Pancreas (tissue), 10 donors: ENCODE results near the gene WDR6. TPM values are rescaled to one million over a fixed set of nuclear protein-coding genes. Genes with fewer than 3 reads are reported as not detected.

Source experiments
- ATAC-seq, 4 donors: fragments of 200-7000 bp; cut with Tn5 transposase; one replicate each; pipeline versions ENCODE4 v1.8.0 to v1.9.1; 2020; ENCODE audit warnings: mild to moderate bottlenecking in 4 of 4, moderate library complexity in 4 of 4
- DNase-seq, 6 donors: peaks; one replicate each; pipeline ENCODE4 v3.0.0-alpha.2; 2020
- FAIRE-seq: peaks from 2 replicates; lab custom pipeline; 2012; peaks lifted over from hg19 to GRCh38; lab: Jason Lieb, UNC
- H3K27ac ChIP-seq, 4 donors: fragments of 200-600 bp; sonication (generic); 1 replicate in 3 of 4; 2 replicates in 1 of 4; pipeline versions ENCODE4 v1.5.0 to v1.8.0; 2020
- H3K27me3 ChIP-seq, 4 donors: fragments of 200-600 bp; one replicate each; pipeline ENCODE4 v1.8.0; 2021
- H3K36me3 ChIP-seq, 3 donors: fragments of 200-600 bp; sonication (generic) in 1 of 3; one replicate each; pipeline versions ENCODE4 v1.5.0 to v1.8.0; 2020 to 2021
- H3K4me1 ChIP-seq, 3 donors: fragments of 200-600 bp; one replicate each; pipeline ENCODE4 v1.8.0; 2021
- H3K4me3 ChIP-seq, 4 donors: fragments of 200-600 bp; sonication (generic) in 2 of 4; one replicate each; pipeline versions ENCODE4 v1.5.0 to v1.8.0; 2020 to 2021
- H3K9me3 ChIP-seq, 4 donors: fragments of 200-600 bp; one replicate each; pipeline ENCODE4 v1.8.0; 2021
- CTCF ChIP-seq, 4 donors: fragments of 200-600 bp; sonication (generic) in 3 of 4; IDR thresholded peaks; one replicate each; pipeline versions ENCODE4 v1.5.0 to v1.8.0; 2021; ENCODE audit warnings: antibody characterized with exemption in 4 of 4
- WGBS, 2 donors: extraction: QIAGEN DNeasy Blood & Tissue Kit; methylation state at CpG; one replicate each; pipeline ENCODE4 v1.1.7; 2013; 5-methylcytosine and 5-hydroxymethylcytosine counted together
- intact Hi-C, 3 donors: fragments of 100-400 bp; cut with DNase I; formaldehyde crosslinking; loops; one replicate each; pipeline versions ENCODE4 v1.11.1 to v1.14.2; 2022
- polyA plus RNA-seq, 2 donors: library from polyadenylated mRNA; stranded (reverse); fragments of 200-250 nt; gene quantifications; one replicate each; pipeline ENCODE4 v1.2.3, GENCODE V29; 2013
- total RNA-seq, 6 donors: library from RNA; stranded (reverse); fragmentation: NEBNext Ultra II Directional in 4 of 6; extraction: Animal tissue kit (Norgen Biotek cat#: 25700) in 4 of 6; gene quantifications; one replicate each; pipeline versions ENCODE4 v1.2.1 to v1.2.4, GENCODE V29; 2021 to 2023
- donor health status: healthy with polysubstance abuse.
- donor health status: DM: no; HTN: no; CAD: no; lungs with moderate emphysema.
- donor health status: DM: no; HTN: no; CAD: no.
- donor health status: control.
- donor health status: control.
- donor health status: Bipolar disorder and iron deficiency.
- donor health status: DM: yes; HTN: yes; CAD: no.
- donor health status: DM: no; HTN: no; CAD: no.
- donor health status: DM: no; HTN: no; CAD: no.
- donor health status: DM: yes; HTN: yes; CAD: no.

WDR6 gene
- total and polyA plus RNA-seq, 8 donors: 57.1 to 374 (median 90.0) TPM

DNA sequence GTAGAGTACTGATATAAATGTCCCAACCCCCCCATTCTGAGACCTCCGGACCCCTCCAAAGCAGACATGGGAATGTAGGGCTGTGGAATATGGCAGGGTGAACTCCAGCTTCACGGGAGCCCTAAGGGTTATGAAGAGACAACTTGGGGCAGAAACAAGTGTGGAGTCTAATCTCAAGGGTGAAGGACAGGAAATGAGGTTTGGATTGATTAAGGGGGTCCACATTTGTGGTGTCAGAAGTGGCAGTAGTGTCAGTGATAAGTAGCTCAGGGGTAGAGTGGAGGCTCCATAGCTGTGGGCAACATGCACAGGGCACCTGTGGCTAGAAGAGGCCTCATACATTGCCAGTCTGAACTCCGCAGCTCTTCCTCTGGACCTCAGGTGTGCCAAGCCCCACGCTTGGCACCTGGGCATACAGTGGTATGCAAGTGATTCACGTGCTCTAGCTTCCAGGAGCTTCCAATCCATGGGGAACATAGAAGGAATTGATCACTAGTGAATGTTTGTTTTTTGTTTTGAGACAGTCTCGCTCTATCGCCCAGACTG is 21.3 kb upstream of the WDR6 start:
- H3K36me3 ChIP-seq: peaks cover 0 to 26% (median 9%) of the 10 kb centered on the region in 3 donors
- WGBS, 2 donors: 85 to 92% methylated on average over 7 of the region's 7 CpGs
- intact Hi-C loops: loop anchor here in 1 of 3 donors (10.0 kb wide), 1 partner anchor 459 kb away; no protein-coding TSS in a partner anchor
- H3K4me1 ChIP-seq: peaks cover 5 to 7% (median 6%) of the 10 kb centered on the region in 3 donors
- DNase-seq (peak in 1 of 6 donors; percentile 18), ATAC-seq (no peak), FAIRE-seq (no peak)
- no peaks in the 10 kb centered on the region for H3K27me3 ChIP-seq
- TF ChIP-seq CTCF (IDR thresholded peaks at IDR 0.05): no peak
- no peaks in the 10 kb centered on the region for H3K9me3 ChIP-seq
- no peak overlapping the region for H3K4me3 ChIP-seq
- H3K27ac ChIP-seq: no peak overlapping the region

DNA sequence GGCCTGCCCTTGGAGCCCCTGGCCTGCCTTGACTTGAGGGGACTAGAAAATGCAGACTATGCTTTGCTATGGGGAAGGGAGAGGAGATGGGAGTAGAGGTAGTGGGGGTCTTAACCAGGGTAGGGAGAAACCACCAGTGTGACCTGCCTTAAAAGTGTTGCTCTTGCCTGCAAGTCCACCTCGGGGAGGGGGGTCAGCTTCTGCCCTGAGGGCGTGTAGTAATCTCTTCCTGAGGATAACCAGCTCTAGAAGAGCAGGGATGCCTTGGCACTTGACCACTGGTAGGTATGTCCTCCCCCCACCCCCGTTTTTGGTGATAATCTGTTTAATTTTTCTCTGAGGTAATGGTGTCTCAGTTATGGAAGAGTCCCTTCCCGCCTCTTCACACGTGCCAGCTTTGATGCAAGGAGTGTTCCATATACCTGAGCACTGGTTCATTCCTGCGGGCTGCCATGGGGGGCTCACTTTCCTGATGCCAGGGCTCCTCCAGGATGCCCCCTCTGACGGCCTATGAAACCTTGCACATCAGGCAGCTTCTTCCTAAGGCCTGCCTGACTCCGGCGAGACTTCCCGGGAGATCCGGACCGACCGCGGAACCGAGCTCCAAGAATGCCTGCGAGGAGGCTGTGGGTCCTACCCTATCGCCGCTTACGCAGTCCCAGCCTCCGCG is 17.9 kb upstream of the WDR6 start:
- no peak for TF ChIP-seq CTCF (IDR thresholded peaks at IDR 0.05)
- Histone ChIP-seq H3K27ac (peak overlapping the region; percentile 78 to 89 (median 82)), H3K4me3 (peak overlapping the region; percentile 94 to 99 (median 97)), H3K36me3 (peaks cover 0 to 5% (median 0%) of the 10 kb centered on the region in 3 donors), H3K4me1 (peaks cover 6 to 16% (median 14%) of the 10 kb centered on the region in 3 donors), H3K27me3 (no peaks in the 10 kb centered on the region), H3K9me3 (no peaks in the 10 kb centered on the region)
- FAIRE-seq: no peak
- ATAC-seq: no peak
- WGBS, 2 donors: 4 to 6% methylated on average over 21 of the region's 21 CpGs
- intact Hi-C loops: loop anchor here in 1 of 3 donors (10.0 kb wide), 1 partner anchor 456 kb away; no protein-coding TSS in a partner anchor
- peak in 1 of 6 donors; percentile 74 for DNase-seq

GRCh38 chr3:48989796-48990635 is 17.2 kb upstream of the WDR6 start, which contains the start of gene P4HTM:
Gene P4HTM (plus strand): TSS chr3:48990241. CDS start chr3:48990257, 16 bp downstream.
- Histone ChIP-seq H3K4me1 (peaks cover 6 to 16% (median 14%) of the 10 kb centered on the region in 3 donors), H3K27ac (peak within 1 kb of the TSS; percentile 78 to 89 (median 82)), H3K9me3 (no peaks in the 10 kb centered on the region), H3K27me3 (no peaks in the 10 kb centered on the region), H3K4me3 (peak within 1 kb of the TSS; percentile 94 to 99 (median 97)), H3K36me3 (peaks cover 0 to 5% (median 0%) of the 10 kb centered on the region in 3 donors)
- FAIRE-seq (no peak), ATAC-seq (peak; percentile 84 to 90 (median 85)), DNase-seq (peak; percentile 55 to 86 (median 76))
- TF ChIP-seq CTCF (IDR thresholded peaks at IDR 0.05): peak in 1 of 4 donors; percentile 7
- WGBS, 2 donors: 0 to 1% methylated on average over 72 to 91 of the region's 91 CpGs
- intact Hi-C loops: loop anchor here in 1 of 3 donors (10.0 kb wide), 1 partner anchor 455 kb away; no protein-coding TSS in a partner anchor

DNA sequence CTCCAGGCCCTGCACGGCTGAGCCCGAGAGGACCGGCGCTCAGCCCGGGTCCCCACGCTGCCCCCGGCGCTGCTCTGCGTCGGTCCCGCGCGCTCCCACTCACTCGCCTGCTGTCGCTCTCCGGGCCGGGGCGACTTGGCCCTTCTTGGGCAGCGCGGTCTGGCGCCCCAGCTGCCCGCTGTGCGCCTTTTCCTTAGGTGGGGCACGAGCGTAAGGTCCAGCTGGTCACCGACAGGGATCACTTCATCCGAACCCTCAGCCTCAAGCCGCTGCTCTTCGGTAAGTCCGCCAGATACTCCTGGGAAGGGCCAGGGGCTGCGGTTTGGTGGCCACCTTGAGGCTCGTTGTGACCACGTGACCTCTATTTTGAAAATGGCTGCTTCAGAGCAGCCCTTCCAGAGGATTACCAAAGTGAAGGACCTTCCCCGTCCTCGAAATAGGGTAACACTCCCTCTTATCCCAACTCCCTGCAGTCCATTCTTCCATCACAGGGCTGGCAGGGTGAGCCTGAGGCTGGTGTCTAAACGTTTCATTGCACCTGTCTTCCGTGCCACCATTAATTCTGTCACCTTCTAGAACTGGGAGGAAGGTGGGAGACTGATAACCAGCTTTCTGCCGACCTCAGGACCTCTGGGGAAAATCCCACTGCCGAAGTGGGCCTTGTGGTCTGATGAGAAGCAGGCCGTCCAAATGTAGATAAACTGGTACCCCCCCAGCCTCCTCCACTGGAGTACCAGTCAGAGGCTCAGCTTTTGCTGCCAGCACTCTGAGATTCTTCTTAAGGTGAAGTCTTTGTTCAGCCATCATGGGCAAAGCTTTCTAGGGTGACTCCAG is 16.3 kb upstream of the WDR6 start:
- WGBS, 2 donors: 2 to 3% methylated on average over 28 to 40 of the region's 40 CpGs
- Histone ChIP-seq H3K4me1 (peaks cover 6 to 16% (median 14%) of the 10 kb centered on the region in 3 donors), H3K9me3 (no peaks in the 10 kb centered on the region), H3K36me3 (peaks cover 0 to 5% (median 0%) of the 10 kb centered on the region in 3 donors), H3K27ac (peak overlapping the region; percentile 78 to 89 (median 82)), H3K4me3 (peak overlapping the region; percentile 94 to 99 (median 97)), H3K27me3 (no peaks in the 10 kb centered on the region)
- intact Hi-C loops: no loop called here
- DNase-seq (peak in 2 of 6 donors; percentile 43 to 65), ATAC-seq (peak; percentile 36 to 50 (median 44)), FAIRE-seq (no peak)
- TF ChIP-seq CTCF (IDR thresholded peaks at IDR 0.05): no peak
